Activated CD4-positive, alpha-beta T cell treated with anti-CD3 and anti-CD28 coated beads for 36 hours (primary cell): Measurements from ENCODE around the gene SLC10A6. TPM values are rescaled to one million over a fixed set of nuclear protein-coding genes. Genes with fewer than 3 reads are reported as not detected.

Experiments
- ATAC-seq: fragments of 200-7000 bp; cut with Tn5 transposase; one replicate; pipeline ENCODE4 v1.10.0; 2021; ENCODE audit warnings: mild to moderate bottlenecking, moderate library complexity
- CTCF ChIA-PET: fragments of 350-600 bp; sonication (Branson Sonifier 250); formaldehyde crosslinking; loops from one replicate; lab custom pipeline; 2021; ENCODE audit warnings: antibody characterized with exemption; lab: Charles Lee
- POLR2A ChIA-PET: fragments of 350-600 bp; sonication (Branson Sonifier 250); formaldehyde crosslinking; loops from one replicate; lab custom pipeline; 2021; ENCODE audit warnings: antibody characterized with exemption, inconsistent platforms; lab: Charles Lee
- DNase-seq: peaks from one replicate; pipeline ENCODE4 v3.0.0-alpha.2; 2020
- H3K27ac Mint-ChIP-seq: one replicate; pipeline ENCODE4 v1.8.0; 2021; ENCODE audit warnings: mixed read lengths
- H3K27me3 Mint-ChIP-seq: one replicate; pipeline ENCODE4 v1.8.0; 2021; ENCODE audit warnings: mixed read lengths
- H3K36me3 Mint-ChIP-seq: one replicate; pipeline ENCODE4 v1.8.0; 2021; ENCODE audit warnings: low read depth, mixed read lengths
- H3K4me1 Mint-ChIP-seq: one replicate; pipeline ENCODE4 v1.8.0; 2021; ENCODE audit warnings: mixed read lengths
- H3K4me3 Mint-ChIP-seq: one replicate; pipeline ENCODE4 v1.8.0; 2021; ENCODE audit warnings: mild to moderate bottlenecking, moderate library complexity, mixed read lengths
- H3K9me3 Mint-ChIP-seq: one replicate; pipeline ENCODE4 v1.8.0; 2021; ENCODE audit warnings: low read depth, mixed read lengths
- intact Hi-C, 2 experiments: fragments of 100-400 bp; cut with DNase I in 1 of 2; cut with micrococcal nuclease in 1 of 2; formaldehyde crosslinking; loops; one replicate each; pipeline versions ENCODE4 v1.14.2 to v1.15.1; 2022 to 2024; cut with DNase I, micrococcal nuclease
- total RNA-seq, 2 experiments: library from RNA; stranded (reverse); gene quantifications; one replicate each; pipeline ENCODE4 v1.2.3, GENCODE V29; 2021

Gene SLC10A6
- not detected for total RNA-seq

GRCh38 chr4:86848732-86849619 is at the start of gene SLC10A6:
Gene SLC10A6 (minus strand): TSS chr4:86849384. CDS start chr4:86849115, 269 bp downstream.
- POLR2A ChIA-PET = interaction anchor here (0.7 kb wide), 1 partner anchor 355 kb away, joined by 3 read pairs; no protein-coding TSS in a partner anchor
- Mint-ChIP-seq H3K4me3 (no peak within 1 kb of the TSS), H3K36me3 (no peaks in the 10 kb centered on the region), H3K4me1 (no peaks in the 10 kb centered on the region), H3K9me3 (no peaks in the 10 kb centered on the region), H3K27ac (no peak within 1 kb of the TSS), H3K27me3 (peaks cover 6% of the 10 kb centered on the region)
- DNase-seq (no peak), ATAC-seq (no peak)
- CTCF ChIA-PET = interaction anchor here (1.2 kb wide), 1 partner anchor 21 kb away, joined by 3 read pairs; no protein-coding TSS in a partner anchor
- intact Hi-C loops = no loop called here

- ATAC-seq (no peak), DNase-seq (peak; percentile 20)
- intact Hi-C loops = loop anchor here (5.0 to 10.0 kb wide), 3 partner anchors 224 to 336 kb away; partner anchors contain the start of gene PTPN13 (in 1 of the 2)
- Mint-ChIP-seq H3K4me3 (no peak overlapping the region), H3K27ac (no peak overlapping the region), H3K9me3 (no peaks in the 10 kb centered on the region), H3K4me1 (no peaks in the 10 kb centered on the region), H3K27me3 (peaks cover 3% of the 10 kb centered on the region), H3K36me3 (no peaks in the 10 kb centered on the region)
- POLR2A ChIA-PET = no interaction called here
- CTCF ChIA-PET = no interaction called here
Observed at GRCh38 chr4:86898562-86898961, 49.4 kb upstream of the SLC10A6 start.

- intact Hi-C loops = loop anchor here (5.0 to 10.0 kb wide), 3 partner anchors 222 to 338 kb away; partner anchors contain the start of gene PTPN13 (in 1 of the 2)
- H3K27me3 Mint-ChIP-seq = peaks cover 9% of the 10 kb centered on the region
- H3K27ac Mint-ChIP-seq = no peak overlapping the region
- no peaks in the 10 kb centered on the region for H3K9me3 Mint-ChIP-seq
- no peak overlapping the region for H3K4me3 Mint-ChIP-seq
- DNase-seq (no peak), ATAC-seq (no peak)
- POLR2A ChIA-PET = no interaction called here
- CTCF ChIA-PET = interaction anchor here (0.6 to 1.3 kb wide), 4 partner anchors 26 to 401 kb away, joined by 3 to 12 read pairs (median 4); no protein-coding TSS in a partner anchor
- no peaks in the 10 kb centered on the region for H3K36me3 Mint-ChIP-seq
- peaks cover 4% of the 10 kb centered on the region for H3K4me1 Mint-ChIP-seq
Observed at GRCh38 chr4:86896596-86896995, 47.4 kb upstream of the SLC10A6 start.

GRCh38 chr4:86895692-86896488 is 46.7 kb upstream of the SLC10A6 start:
- intact Hi-C loops = loop anchor here (1.0 to 10.0 kb wide), 7 partner anchors 221 to 400 kb away; partner anchors contain the start of gene PTPN13 (in 1 of the 2)
- DNase-seq = no peak
- Mint-ChIP-seq H3K4me3 (no peak overlapping the region), H3K27ac (no peak overlapping the region), H3K9me3 (no peaks in the 10 kb centered on the region), H3K36me3 (no peaks in the 10 kb centered on the region), H3K27me3 (peaks cover 14% of the 10 kb centered on the region), H3K4me1 (peaks cover 7% of the 10 kb centered on the region)
- CTCF ChIA-PET = interaction anchor here (0.6 to 3.4 kb wide), 7 partner anchors 10 to 400 kb away, joined by 3 to 43 read pairs (median 3); no protein-coding TSS in a partner anchor
- POLR2A ChIA-PET = no interaction called here
- ATAC-seq = peak; percentile 40

GRCh38 chr4:86894455-86894854 is 45.3 kb upstream of the SLC10A6 start:
- CTCF ChIA-PET = interaction anchor here (0.8 to 3.4 kb wide), 5 partner anchors 11 to 399 kb away, joined by 3 to 43 read pairs (median 4); no protein-coding TSS in a partner anchor
- H3K36me3 Mint-ChIP-seq = no peaks in the 10 kb centered on the region
- intact Hi-C loops = loop anchor here (2.0 to 10.0 kb wide), 3 partner anchors 220 to 340 kb away; no protein-coding TSS in a partner anchor
- peaks cover 17% of the 10 kb centered on the region for H3K27me3 Mint-ChIP-seq
- no peak overlapping the region for H3K27ac Mint-ChIP-seq
- DNase-seq (no peak), ATAC-seq (no peak)
- peaks cover 7% of the 10 kb centered on the region for H3K4me1 Mint-ChIP-seq
- H3K4me3 Mint-ChIP-seq = no peak overlapping the region
- POLR2A ChIA-PET = no interaction called here
- H3K9me3 Mint-ChIP-seq = no peaks in the 10 kb centered on the region

GRCh38 chr4:86893136-86893535 is 44.0 kb upstream of the SLC10A6 start:
- Mint-ChIP-seq H3K4me3 (peak overlapping the region; percentile 68), H3K9me3 (no peaks in the 10 kb centered on the region), H3K4me1 (peaks cover 7% of the 10 kb centered on the region), H3K27ac (no peak overlapping the region), H3K36me3 (no peaks in the 10 kb centered on the region), H3K27me3 (peaks cover 17% of the 10 kb centered on the region)
- DNase-seq = no peak
- CTCF ChIA-PET = interaction anchor here (0.5 to 3.4 kb wide), 3 partner anchors 343 to 397 kb away, joined by 3 to 43 read pairs (median 3); no protein-coding TSS in a partner anchor
- POLR2A ChIA-PET = interaction anchor here (0.6 to 0.7 kb wide), 2 partner anchors 11 to 35 kb away, joined by 3 to 6 read pairs; no protein-coding TSS in a partner anchor
- intact Hi-C loops = loop anchor here (10.0 kb wide), 2 partner anchors 218 to 342 kb away; no protein-coding TSS in a partner anchor
- ATAC-seq = no peak

- CTCF ChIA-PET = interaction anchor here (0.5 to 3.4 kb wide), 5 partner anchors 39 to 397 kb away, joined by 3 to 43 read pairs (median 3); no protein-coding TSS in a partner anchor
- H3K9me3 Mint-ChIP-seq = no peaks in the 10 kb centered on the region
- H3K27me3 Mint-ChIP-seq = peaks cover 17% of the 10 kb centered on the region
- POLR2A ChIA-PET = interaction anchor here (0.6 to 0.7 kb wide), 2 partner anchors 11 to 35 kb away, joined by 3 to 6 read pairs; no protein-coding TSS in a partner anchor
- peaks cover 7% of the 10 kb centered on the region for H3K4me1 Mint-ChIP-seq
- DNase-seq (no peak), ATAC-seq (peak; percentile 22)
- intact Hi-C loops = loop anchor here (10.0 kb wide), 2 partner anchors 218 to 342 kb away; no protein-coding TSS in a partner anchor
- no peak overlapping the region for H3K27ac Mint-ChIP-seq
- peaks cover 2% of the 10 kb centered on the region for H3K36me3 Mint-ChIP-seq
- H3K4me3 Mint-ChIP-seq = peak overlapping the region; percentile 68
Observed at GRCh38 chr4:86892636-86892960, 43.4 kb upstream of the SLC10A6 start.

- ATAC-seq (peak; percentile 74), DNase-seq (peak; percentile 67)
- intact Hi-C loops = loop anchor here (10.0 kb wide), 2 partner anchors 217 to 343 kb away; no protein-coding TSS in a partner anchor
- Mint-ChIP-seq H3K27me3 (peaks cover 17% of the 10 kb centered on the region), H3K9me3 (no peaks in the 10 kb centered on the region), H3K36me3 (peaks cover 2% of the 10 kb centered on the region), H3K27ac (peak within 1 kb of the TSS; percentile 48), H3K4me3 (peak within 1 kb of the TSS; percentile 74), H3K4me1 (peaks cover 7% of the 10 kb centered on the region)
- ChIA-PET POLR2A (interaction anchor here (0.6 kb wide), 1 partner anchor 230 kb away, joined by 4 read pairs; no protein-coding TSS in a partner anchor), CTCF (interaction anchor here (0.5 to 3.4 kb wide), 5 partner anchors 39 to 396 kb away, joined by 3 to 43 read pairs (median 4); no protein-coding TSS in a partner anchor)
Observed at GRCh38 chr4:86891762-86892635, 42.8 kb upstream of the SLC10A6 start, which contains the start of gene C4orf36. Gene C4orf36 (minus strand): TSS chr4:86892422. CDS start chr4:86891520, 902 bp downstream.

- H3K9me3 Mint-ChIP-seq = no peaks in the 10 kb centered on the region
- H3K36me3 Mint-ChIP-seq = peaks cover 2% of the 10 kb centered on the region
- intact Hi-C loops = loop anchor here (10.0 kb wide), 2 partner anchors 216 to 344 kb away; no protein-coding TSS in a partner anchor
- POLR2A ChIA-PET = no interaction called here
- CTCF ChIA-PET = interaction anchor here (1.1 kb wide), 1 partner anchor 12 kb away, joined by 3 read pairs; no protein-coding TSS in a partner anchor
- H3K4me3 Mint-ChIP-seq = peak overlapping the region; percentile 74
- peaks cover 17% of the 10 kb centered on the region for H3K27me3 Mint-ChIP-seq
- H3K4me1 Mint-ChIP-seq = peaks cover 7% of the 10 kb centered on the region
- no peak for ATAC-seq
- no peak for DNase-seq
- H3K27ac Mint-ChIP-seq = no peak overlapping the region
Observed at GRCh38 chr4:86890790-86891189, 41.6 kb upstream of the SLC10A6 start.
